HG03103 (cell line): Measurements from ENCODE around the gene LRP1.

Experiments
- ATAC-seq: cut with Tn5 transposase; IDR thresholded peaks from one replicate; pipeline ENCODE4 v1.9.1; 2021; ENCODE audit warnings: low read depth; ENCODE audit not compliant: unreplicated experiment

LRP1 gene

GRCh38 chr12:57127726-57128518, at the start of gene LRP1:
TSS of gene LRP1 (plus strand) at chr12:57128483. CDS start at chr12:57128965, 482 bp downstream.
- no peak for ATAC-seq

GRCh38 chr12:57078519-57079404, 49.5 kb upstream of the LRP1 start, which contains the start of gene NEMP1:
TSS of gene NEMP1 (minus strand) at chr12:57078791. CDS start at chr12:57078745, 46 bp downstream.
- ATAC-seq: peak; percentile 93

- ATAC-seq: no peak
Measured at GRCh38 chr12:57079821-57080220, 48.5 kb upstream of the LRP1 start.

- ATAC-seq: no peak
Measured at GRCh38 chr12:57080855-57081254, 47.4 kb upstream of the LRP1 start.

GRCh38 chr12:57085999-57086492, 42.2 kb upstream of the LRP1 start:
- no peak for ATAC-seq

- ATAC-seq: no peak
Measured at GRCh38 chr12:57086493-57087009, 41.7 kb upstream of the LRP1 start.

- no peak for ATAC-seq
Measured at GRCh38 chr12:57087010-57087690, 41.1 kb upstream of the LRP1 start.

- ATAC-seq: no peak
Measured at GRCh38 chr12:57087691-57088353, 40.5 kb upstream of the LRP1 start.

- ATAC-seq: peak; percentile 42
Measured at GRCh38 chr12:57088354-57089270, 39.7 kb upstream of the LRP1 start, which contains the start of gene NAB2. TSS of gene NAB2 (plus strand) at chr12:57089114. CDS start at chr12:57089272, 158 bp downstream.

GRCh38 chr12:57089271-57090245, 38.7 kb upstream of the LRP1 start:
- ATAC-seq: no peak

- ATAC-seq: no peak
Measured at GRCh38 chr12:57090490-57090889, 37.8 kb upstream of the LRP1 start.

- ATAC-seq: no peak
Measured at GRCh38 chr12:57090924-57091637, 37.2 kb upstream of the LRP1 start.

GRCh38 chr12:57091638-57092528, 36.4 kb upstream of the LRP1 start:
- no peak for ATAC-seq

GRCh38 chr12:57092529-57092862, 35.8 kb upstream of the LRP1 start:
- no peak for ATAC-seq

- no peak for ATAC-seq
Measured at GRCh38 chr12:57092876-57093414, 35.3 kb upstream of the LRP1 start.
